Bronchial epithelial cell (primary cell): ENCODE results near the gene CRTC3. TPM values are rescaled to one million over a fixed set of nuclear protein-coding genes. Genes with fewer than 3 reads are reported as not detected.

Experiments used
- DNase-seq: peaks from one replicate; pipeline ENCODE4 v3.0.0-alpha.2; 2010; ENCODE audit warnings: low read depth
- FAIRE-seq: peaks from 2 replicates; lab custom pipeline; 2011; peaks lifted over from hg19 to GRCh38; lab: Jason Lieb, UNC
- H3K27me3 ChIP-seq: 2 replicates; pipeline ENCODE4 v1.5.1; 2011; ENCODE audit warnings: low read length; ENCODE audit not compliant: control insufficient read depth, insufficient read depth
- H3K36me3 ChIP-seq: 2 replicates; pipeline ENCODE4 v1.5.1; 2011; ENCODE audit warnings: low read length; ENCODE audit not compliant: control insufficient read depth, insufficient read depth
- H3K4me3 ChIP-seq: 2 replicates; pipeline ENCODE4 v1.5.1; 2011; ENCODE audit warnings: mild to moderate bottlenecking, low read depth, low read length, control low read depth
- CTCF ChIP-seq: IDR thresholded peaks from 2 replicates; pipeline ENCODE4 v1.5.1; 2011; ENCODE audit warnings: mild to moderate bottlenecking, moderate library complexity, low read length, control low read depth, inconsistent platforms; ENCODE audit not compliant: insufficient read depth, severe bottlenecking
- total RNA-seq: library from RNA; depleted of rRNA; stranded (reverse); fragments of >200 nt; gene quantifications from 2 replicates; pipeline ENCODE4 v1.2.1, GENCODE V29; 2014

CRTC3 gene
- total RNA-seq, 1 donor from 2014 or later: 5.8 TPM

DNA sequence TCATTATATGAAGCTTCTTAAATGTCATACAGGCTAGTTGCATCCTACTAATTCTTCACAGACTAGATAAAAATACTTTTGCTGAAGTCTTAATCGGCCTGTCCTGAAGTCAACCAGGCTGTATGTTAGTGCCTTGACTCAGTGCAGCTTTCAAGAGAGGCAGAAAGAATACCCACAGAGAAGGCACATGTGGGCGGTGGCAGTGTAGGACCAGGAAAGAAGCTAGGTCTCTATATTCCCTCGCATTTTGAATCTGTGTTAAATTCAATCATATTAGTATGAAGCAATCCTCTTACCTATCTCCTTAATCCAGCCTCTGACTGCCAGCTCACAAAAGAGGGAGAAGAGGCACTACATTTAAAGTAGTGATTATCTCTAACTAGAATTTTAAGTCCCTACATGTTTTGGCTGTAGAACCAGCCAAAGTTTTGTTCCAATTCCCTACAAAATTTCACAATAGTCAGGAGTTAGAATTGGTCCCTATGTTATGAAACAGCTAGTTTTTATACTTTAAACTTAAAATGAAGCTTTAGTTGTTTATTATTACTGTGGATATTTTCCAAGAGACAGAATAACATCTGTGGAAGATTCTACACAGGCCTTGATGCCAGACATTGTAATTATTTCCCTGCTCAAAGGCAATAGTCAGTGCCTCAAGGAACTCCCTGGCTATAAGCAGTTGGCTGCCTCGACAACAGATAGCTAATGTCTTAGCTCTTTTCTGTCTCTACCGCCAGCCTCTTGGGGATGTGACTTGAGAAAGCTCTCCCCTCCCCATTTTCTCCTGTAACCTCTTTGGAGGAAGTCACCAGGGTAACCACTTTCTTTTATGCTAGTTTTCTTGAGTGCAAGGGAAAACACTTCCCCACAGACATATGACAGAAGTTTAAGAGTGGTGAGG, 31.9 kb downstream of the CRTC3 start:
- H3K4me3 ChIP-seq: no peak overlapping the region
- H3K36me3 ChIP-seq: no peaks in the 10 kb centered on the region
- TF ChIP-seq CTCF: no peak
- no peaks in the 10 kb centered on the region for H3K27me3 ChIP-seq
- no peak for FAIRE-seq
- DNase-seq: no peak

- FAIRE-seq: no peak
- DNase-seq: peak; percentile 9
- no peak for TF ChIP-seq CTCF
These were observed 32.9 kb downstream of the CRTC3 start for GRCh38 chr15:90562669-90563068.

DNA sequence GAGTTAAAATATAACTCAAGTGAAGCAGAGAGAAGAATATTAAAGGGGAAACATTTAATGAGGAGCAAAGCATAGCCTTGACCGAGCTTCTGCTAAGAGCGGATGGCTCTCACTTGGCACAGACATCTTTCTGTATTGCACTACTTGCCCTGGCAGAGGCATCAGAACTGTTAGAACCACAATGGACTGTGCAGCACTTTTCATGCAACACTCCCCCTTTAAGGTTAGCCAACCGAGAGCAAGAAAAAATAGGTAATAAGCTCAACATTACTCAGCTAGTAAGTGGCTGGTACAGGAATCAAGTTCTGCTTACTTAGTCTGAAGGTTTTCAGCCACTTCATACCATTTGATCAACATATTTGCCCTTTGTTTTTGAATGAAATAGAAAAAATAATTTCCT, 33.7 kb downstream of the CRTC3 start:
- FAIRE-seq: no peak
- Histone ChIP-seq H3K4me3 (no peak overlapping the region), H3K27me3 (no peaks in the 10 kb centered on the region), H3K36me3 (no peaks in the 10 kb centered on the region)
- TF ChIP-seq CTCF: no peak
- DNase-seq: no peak

More at GRCh38 chr15:90562669-90563068, 32.9 kb downstream of the CRTC3 start:
- Histone ChIP-seq H3K36me3 (no peaks in the 10 kb centered on the region), H3K27me3 (no peaks in the 10 kb centered on the region), H3K4me3 (no peak overlapping the region)

- Histone ChIP-seq H3K36me3 (no peaks in the 10 kb centered on the region), H3K27me3 (no peaks in the 10 kb centered on the region), H3K4me3 (no peak overlapping the region)
- no peak for TF ChIP-seq CTCF
- FAIRE-seq: no peak
- no peak for DNase-seq
These were observed 34.3 kb downstream of the CRTC3 start for GRCh38 chr15:90564051-90564450.

- DNase-seq (no peak), FAIRE-seq (no peak)
- no peaks in the 10 kb centered on the region for H3K27me3 ChIP-seq
- H3K4me3 ChIP-seq: no peak overlapping the region
- no peak for TF ChIP-seq CTCF
- H3K36me3 ChIP-seq: no peaks in the 10 kb centered on the region
These were observed 34.9 kb downstream of the CRTC3 start for GRCh38 chr15:90564590-90564989.
